H9 (cell line): ENCODE measurements around the gene NPB. TPM values are rescaled to one million over a fixed set of nuclear protein-coding genes. Genes with fewer than 3 reads are reported as not detected.

Experiments
- DNase-seq: peaks from one replicate; pipeline ENCODE4 v3.0.0-alpha.2; 2017
- H2AFZ ChIP-seq: one replicate; pipeline ENCODE4 v1.6.1; 2013; ENCODE audit warnings: mild to moderate bottlenecking, low read length, control low read depth, moderate library complexity
- H2AK5ac ChIP-seq: 2 replicates; pipeline ENCODE4 v1.6.1; 2013; ENCODE audit warnings: low read length, control low read depth, mixed read lengths; ENCODE audit not compliant: insufficient read length
- H2BK120ac ChIP-seq: one replicate; pipeline ENCODE4 v1.6.1; 2013; ENCODE audit warnings: low read depth, mild to moderate bottlenecking, low read length, control low read depth, inconsistent platforms; ENCODE audit not compliant: poor library complexity, severe bottlenecking
- H2BK12ac ChIP-seq: 2 replicates; pipeline ENCODE4 v1.6.1; 2013; ENCODE audit warnings: low read length, control low read depth, mixed read lengths, low read depth; ENCODE audit not compliant: insufficient read length
- H2BK15ac ChIP-seq: 2 replicates; pipeline ENCODE4 v1.6.1; 2013; ENCODE audit warnings: low read depth, low read length, control low read depth
- H2BK20ac ChIP-seq: one replicate; pipeline ENCODE4 v1.6.1; 2013; ENCODE audit warnings: low read depth, mild to moderate bottlenecking, low read length, control low read depth, inconsistent platforms; ENCODE audit not compliant: poor library complexity, severe bottlenecking
- H2BK5ac ChIP-seq: 2 replicates; pipeline ENCODE4 v1.6.1; 2013; ENCODE audit warnings: low read length, control low read depth, mixed read lengths; ENCODE audit not compliant: insufficient read length
- H3K14ac ChIP-seq: 2 replicates; pipeline ENCODE4 v1.6.1; 2013; ENCODE audit warnings: low read length, control low read depth; ENCODE audit not compliant: insufficient read depth
- H3K18ac ChIP-seq: 2 replicates; pipeline ENCODE4 v1.6.1; 2013; ENCODE audit warnings: low read depth, mild to moderate bottlenecking, mixed read lengths, low read length, control low read depth; ENCODE audit not compliant: insufficient read length
- H3K23ac ChIP-seq: 2 replicates; pipeline ENCODE4 v1.6.1; 2013; ENCODE audit warnings: low read length, control low read depth, mixed read lengths, low read depth; ENCODE audit not compliant: insufficient read length
- H3K23me2 ChIP-seq: 2 replicates; pipeline ENCODE4 v1.6.1; 2013; ENCODE audit warnings: low read depth, mild to moderate bottlenecking, mixed read lengths, low read length, control low read depth; ENCODE audit not compliant: insufficient read length, poor library complexity, severe bottlenecking
- H3K27ac ChIP-seq: 2 replicates; pipeline ENCODE4 v1.5.1; 2013; ENCODE audit warnings: low read length, control low read depth, mixed read lengths, low read depth; ENCODE audit not compliant: insufficient read length
- H3K27me3 ChIP-seq: 2 replicates; pipeline ENCODE4 v1.6.1; 2013; ENCODE audit warnings: low read length, control low read depth, inconsistent platforms; ENCODE audit not compliant: insufficient read depth
- H3K4ac ChIP-seq: 2 replicates; pipeline ENCODE4 v1.6.1; 2013; ENCODE audit warnings: low read depth, mild to moderate bottlenecking, control low read depth, inconsistent platforms, low read length, moderate library complexity
- H3K4me1 ChIP-seq: 2 replicates; pipeline ENCODE4 v1.6.1; 2013; ENCODE audit warnings: low read length, control low read depth, inconsistent platforms; ENCODE audit not compliant: insufficient read depth
- H3K4me2 ChIP-seq: 2 replicates; pipeline ENCODE4 v1.6.1; 2013; ENCODE audit warnings: low read length, control low read depth, mixed read lengths; ENCODE audit not compliant: insufficient read length, insufficient read depth
- H3K56ac ChIP-seq: 2 replicates; pipeline ENCODE4 v1.6.1; 2013; ENCODE audit warnings: low read depth, mild to moderate bottlenecking, mixed read lengths, low read length, control low read depth; ENCODE audit not compliant: insufficient read length
- H3K79me1 ChIP-seq: 2 replicates; pipeline ENCODE4 v1.6.1; 2013; ENCODE audit warnings: low read depth, mild to moderate bottlenecking, moderate library complexity, low read length, control low read depth, inconsistent platforms; ENCODE audit not compliant: insufficient read depth, poor library complexity, severe bottlenecking
- H3K79me2 ChIP-seq: 2 replicates; pipeline ENCODE4 v1.6.1; 2013; ENCODE audit warnings: low read length, control low read depth, inconsistent platforms; ENCODE audit not compliant: insufficient read depth
- H3K9ac ChIP-seq: 2 replicates; pipeline ENCODE4 v1.6.1; 2013; ENCODE audit warnings: low read length, control low read depth, mixed read lengths; ENCODE audit not compliant: insufficient read length; ENCODE audit errors: extremely low read depth
- H3K9me3 ChIP-seq: one replicate; pipeline ENCODE4 v1.6.1; 2013; ENCODE audit warnings: low read depth, low read length, inconsistent platforms; ENCODE audit not compliant: control insufficient read depth
- H3T11ph ChIP-seq: one replicate; pipeline ENCODE4 v1.6.1; 2013; ENCODE audit warnings: mild to moderate bottlenecking, low read length, control low read depth, inconsistent platforms
- H4K20me1 ChIP-seq: one replicate; pipeline ENCODE4 v1.6.1; 2013; ENCODE audit not compliant: control insufficient read depth, insufficient read length, insufficient read depth
- H4K5ac ChIP-seq: 2 replicates; pipeline ENCODE4 v1.6.1; 2013; ENCODE audit warnings: low read depth, mild to moderate bottlenecking, mixed read lengths, low read length, control low read depth; ENCODE audit not compliant: insufficient read length
- H4K8ac ChIP-seq: replicated peaks from 2 replicates; pipeline ENCODE4 v1.6.1; 2013; ENCODE audit warnings: low read length, control low read depth, mixed read lengths, low read depth; ENCODE audit not compliant: insufficient read length
- H4K91ac ChIP-seq: 2 replicates; pipeline ENCODE4 v1.6.1; 2013; ENCODE audit warnings: low read depth, mild to moderate bottlenecking, moderate library complexity, mixed read lengths, low read length, control low read depth; ENCODE audit not compliant: insufficient read length
- H3K27ac Mint-ChIP-seq, 3 experiments: 2 replicates in 2 of 3; 3 replicates in 1 of 3; pipeline ENCODE4 v1.8.0; 2020 to 2021; ENCODE audit warnings: mixed read lengths in 3 of 3, mild to moderate bottlenecking in 1 of 3, moderate library complexity in 1 of 3
- H3K27me3 Mint-ChIP-seq: 2 replicates; pipeline ENCODE4 v1.8.0; 2021; ENCODE audit warnings: low read depth, mild to moderate bottlenecking, moderate library complexity, mixed read lengths
- H3K36me3 Mint-ChIP-seq, 3 experiments: 2 replicates in 2 of 3; 3 replicates in 1 of 3; pipeline ENCODE4 v1.8.0; 2020 to 2021; ENCODE audit warnings: low read depth in 3 of 3, mixed read lengths in 3 of 3; ENCODE audit not compliant: insufficient read depth in 1 of 3
- H3K4me1 Mint-ChIP-seq, 2 experiments: 2 replicates each; pipeline ENCODE4 v1.8.0; 2020; ENCODE audit warnings: mixed read lengths in 2 of 2
- H3K4me3 Mint-ChIP-seq, 2 experiments: 2 replicates in 1 of 2; 3 replicates in 1 of 2; pipeline ENCODE4 v1.8.0; 2020 to 2021; ENCODE audit warnings: mild to moderate bottlenecking in 2 of 2, mixed read lengths in 2 of 2, moderate library complexity in 1 of 2
- H3K9me3 Mint-ChIP-seq, 2 experiments: 2 replicates in 1 of 2; 3 replicates in 1 of 2; pipeline ENCODE4 v1.8.0; 2020; ENCODE audit warnings: mild to moderate bottlenecking in 2 of 2, mixed read lengths in 2 of 2, moderate library complexity in 1 of 2
- CTCF ChIP-seq: fragments of 200-600 bp; sonication (generic); conservative IDR thresholded peaks from 3 replicates; pipeline ENCODE4 v1.8.0; 2021; ENCODE audit warnings: antibody characterized with exemption, mild to moderate bottlenecking
- WGBS: extraction: QIAGEN DNeasy Blood & Tissue Kit; methylation state at CpG from one replicate; pipeline ENCODE4 v1.1.7; 2013; ENCODE audit warnings: missing lambda C conversion rate, low lambda C conversion rate, mixed read lengths; ENCODE audit not compliant: insufficient read length; ENCODE audit errors: extremely low coverage; 5-methylcytosine and 5-hydroxymethylcytosine counted together
- total RNA-seq: library from RNA; stranded (reverse); gene quantifications from 2 replicates; pipeline ENCODE4 v1.2.1, GENCODE V29; 2021

Gene NPB
- total RNA-seq, 1 experiment from 2014 or later = 2.1 TPM

GRCh38 chr17:81884520-81884919 is 17.5 kb upstream of the NPB start:
- H3K9me3 Mint-ChIP-seq = no peaks in the 10 kb centered on the region
- H3K36me3 Mint-ChIP-seq = peaks cover 53 to 88% (median 74%) of the 10 kb centered on the region in 3 experiments
- Histone ChIP-seq H3K18ac (no peak overlapping the region), H4K91ac (no peak overlapping the region), H3K27me3 (no peaks in the 10 kb centered on the region), H3K79me1 (peaks cover 10% of the 10 kb centered on the region), H3K23ac (no peak overlapping the region), H3K4me1 (no peaks in the 10 kb centered on the region), H2BK5ac (no peak overlapping the region), H3K56ac (no peak overlapping the region), H3K79me2 (peaks cover 4% of the 10 kb centered on the region; the same call in 1 of the 2 replicates), H2AK5ac (no peak overlapping the region), H2AFZ (no peak overlapping the region), H4K20me1 (no peaks in the 10 kb centered on the region), H3K14ac (no peak overlapping the region), H3K27ac (no peak overlapping the region), H3K4ac (no peak overlapping the region), H3K9ac (no peak overlapping the region), H3K23me2 (no peaks in the 10 kb centered on the region), H3T11ph (no peak overlapping the region), H4K5ac (no peak overlapping the region), H2BK120ac (no peak overlapping the region), H2BK20ac (no peak overlapping the region), H2BK15ac (no peak overlapping the region), H3K9me3 (no peaks in the 10 kb centered on the region), H3K4me2 (no peak overlapping the region), H2BK12ac (no peak overlapping the region), H4K8ac (no peak overlapping the region)
- no peak for TF ChIP-seq CTCF
- 0 out of 2 replicates have a peak, but pooled peaks cover 1% of the 10 kb centered on the region for H3K27me3 Mint-ChIP-seq
- WGBS = no CpG with 5 or more reads among the region's 11 CpGs
- H3K4me1 Mint-ChIP-seq = peaks cover 3 to 4% of the 10 kb centered on the region in 2 experiments; a peak in 2 of 4 replicates
- no peak overlapping the region for H3K4me3 Mint-ChIP-seq
- 0 out of 7 replicates have a peak overlapping the region, but pooled peaks of 1 of the 3 experiments have one; percentile 44 for H3K27ac Mint-ChIP-seq
- no peak for DNase-seq
